ENCODE measurements around the gene HSD11B2. TPM values are rescaled to one million over a fixed set of nuclear protein-coding genes. Genes with fewer than 3 reads are reported as not detected.

Gene HSD11B2
- total and polyA plus RNA-seq, 2 of the 8 experiments (the other 6 are each of a cell fraction or from before 2014, with no cell fraction given), result 28.7 to 32.9 TPM

DNA sequence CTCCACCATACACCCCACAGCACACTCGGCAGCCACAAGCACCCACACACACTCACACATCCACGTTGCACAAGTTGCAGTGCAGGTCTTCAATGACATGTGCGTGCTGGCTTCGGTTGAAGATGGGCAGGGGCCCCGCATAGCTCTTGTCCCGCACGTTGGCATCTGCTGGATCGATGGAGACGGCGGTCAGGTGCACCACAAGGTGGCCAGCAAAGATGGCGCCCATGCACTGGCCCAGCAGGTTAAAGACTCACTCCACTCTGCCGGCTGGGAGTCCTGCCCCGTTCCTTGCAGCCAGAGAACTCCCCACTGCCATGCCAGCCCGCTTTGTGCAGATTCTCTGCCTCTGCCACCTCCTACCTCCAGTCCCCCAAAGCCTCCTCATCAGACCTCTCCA lies 30.0 kb upstream of the HSD11B2 start:
- whole genome bisulfite sequencing, 2 experiments (ENCODE audit: extremely low coverage in 1 of 2, insufficient coverage in 1 of 2, insufficient read length in 1 of 2, insufficient replicate concordance in 2 of 2, low coverage in 1 of 2, low lambda C conversion rate in 2 of 2, missing lambda C conversion rate in 1 of 2), result 88% methylated on average over 14 of the region's 14 CpGs; no CpG with 5 or more reads in 1 of the 2 experiments
- DNase-seq (ENCODE audit: low read depth in 1 of 2, low spot score in 2 of 2), result no peak
- H3K56ac ChIP-seq (replicated peaks; ENCODE audit: insufficient read length, low read depth, low read length), result no peak overlapping the region
- TF ChIP-seq ASH2L (IDR thresholded peaks at IDR 0.05; ENCODE audit: low read length), result no peak
- no peak for TF ChIP-seq GABPA (IDR thresholded peaks at IDR 0.05; ENCODE audit: borderline replicate concordance, insufficient read depth, low read length)
- no peak for TF ChIP-seq HDAC6 (IDR thresholded peaks at IDR 0.05; ENCODE audit: low read depth, low read length)
- TF ChIP-seq SP2 (IDR thresholded peaks at IDR 0.05; ENCODE audit: low read length), result no peak
- TF ChIP-seq SAP30 (IDR thresholded peaks at IDR 0.05; ENCODE audit: insufficient read depth, insufficient replicate concordance, low read length), result no peak
- no peak for TF ChIP-seq RFX5 (IDR thresholded peaks at IDR 0.05; ENCODE audit: borderline replicate concordance, low read depth, low read length)
- TF ChIP-seq, protein P1, sequence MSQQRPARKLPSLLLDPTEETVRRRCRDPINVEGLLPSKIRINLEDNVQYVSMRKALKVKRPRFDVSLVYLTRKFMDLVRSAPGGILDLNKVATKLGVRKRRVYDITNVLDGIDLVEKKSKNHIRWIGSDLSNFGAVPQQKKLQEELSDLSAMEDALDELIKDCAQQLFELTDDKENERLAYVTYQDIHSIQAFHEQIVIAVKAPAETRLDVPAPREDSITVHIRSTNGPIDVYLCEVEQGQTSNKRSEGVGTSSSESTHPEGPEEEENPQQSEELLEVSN (IDR thresholded peaks at IDR 0.05), result no peak
- ChIA-PET CTCF (ENCODE audit: partially characterized antibody) (interaction anchor here (0.8 to 32.4 kb wide), 16 partner anchors 12 to 140 kb away, joined by 3 to 476 read pairs (median 6); partner anchors contain the start of genes HSD11B2, KCTD19, LRRC36 and ZDHHC1), POLR2A (ENCODE audit: partially characterized antibody) (interaction anchor here (1.2 kb wide), 1 partner anchor 14 kb away, joined by 4 read pairs; no protein-coding TSS in a partner anchor)
- H3K27me3 ChIP-seq (replicated peaks in 1 of 4; ENCODE audit: control insufficient read depth in 3 of 4, extremely low read depth in 1 of 4, insufficient read depth in 3 of 4, low read length in 3 of 4), result peaks cover 0 to 11% (median 7%) of the 10 kb centered on the region in 4 experiments; a peak in 4 of 7 replicates
- H3K27ac ChIP-seq (ENCODE audit: low read depth, low read length), result no peak overlapping the region
- H2BK15ac ChIP-seq (ENCODE audit: low read length), result no peak overlapping the region
- no peak overlapping the region for H2AK5ac ChIP-seq (ENCODE audit: low read depth, low read length)
- H2BK20ac ChIP-seq (ENCODE audit: low read length), result no peak overlapping the region
- H3K4me3 ChIP-seq (ENCODE audit: extremely low read depth in 1 of 4, insufficient read depth in 2 of 4, low read depth in 3 of 4, low read length in 4 of 4), result no peak overlapping the region
- FAIRE-seq, result no peak
- H3K23me2 ChIP-seq (ENCODE audit: low read depth, low read length), result peaks cover 2% of the 10 kb centered on the region; the same call in 1 of the 2 replicates
- H4K91ac ChIP-seq (replicated peaks; ENCODE audit: insufficient read length, low read length), result no peak overlapping the region
- H4K20me1 ChIP-seq (replicated peaks in 1 of 2; ENCODE audit: control insufficient read depth in 1 of 2, insufficient read depth in 2 of 2, low read length in 2 of 2), result no peaks in the 10 kb centered on the region
- H3K9me3 ChIP-seq (ENCODE audit: insufficient read depth in 2 of 2, low read depth in 1 of 2, low read length in 1 of 2), result no peaks in the 10 kb centered on the region
- no peak overlapping the region for H3K9ac ChIP-seq (replicated peaks in 1 of 4; ENCODE audit: extremely low read depth in 1 of 4, low read depth in 3 of 4, low read length in 3 of 4)
- no peak overlapping the region for H2AFZ ChIP-seq (ENCODE audit: low read length)
- no peak overlapping the region for H3K14ac ChIP-seq (ENCODE audit: insufficient read length)
- H3K23ac ChIP-seq (ENCODE audit: insufficient read length), result no peak overlapping the region
- H3K79me2 ChIP-seq (ENCODE audit: control insufficient read depth in 1 of 2, insufficient read depth in 2 of 2, low read length in 2 of 2), result no peaks in the 10 kb centered on the region
- no peak overlapping the region for H3K4ac ChIP-seq (replicated peaks; ENCODE audit: insufficient read length, low read depth, low read length)
- no peak overlapping the region for H3K18ac ChIP-seq (ENCODE audit: extremely low read depth, low read length)
- H2BK12ac ChIP-seq (ENCODE audit: low read depth, low read length), result no peak overlapping the region
- H4K5ac ChIP-seq (ENCODE audit: insufficient read length, low read depth, low read length), result no peak overlapping the region
- H4K8ac ChIP-seq (ENCODE audit: extremely low read depth, insufficient read depth, low read length), result no peak overlapping the region; the same call in 1 of the 2 replicates
- H3K4me1 ChIP-seq (replicated peaks in 1 of 4; ENCODE audit: control insufficient read depth in 3 of 4, insufficient read depth in 4 of 4, low read length in 3 of 4), result peaks cover 0 to 33% (median 18%) of the 10 kb centered on the region in 4 experiments; a peak in 6 of 7 replicates
- H3K79me1 ChIP-seq (ENCODE audit: low read depth, low read length), result no peaks in the 10 kb centered on the region
- no peak overlapping the region for H3K4me2 ChIP-seq (ENCODE audit: insufficient read depth in 1 of 2, low read depth in 2 of 2, low read length in 2 of 2)
- no peak overlapping the region for H2BK120ac ChIP-seq (replicated peaks; ENCODE audit: low read depth, low read length)
- no peak overlapping the region for H2BK5ac ChIP-seq (ENCODE audit: low read depth, low read length)
- H3K36me3 ChIP-seq (ENCODE audit: control insufficient read depth in 2 of 4, insufficient read depth in 4 of 4, low read length in 3 of 4), result no peaks in the 10 kb centered on the region
